Measurements from ENCODE around the gene CCDC179. TPM values are rescaled to one million over a fixed set of nuclear protein-coding genes. Genes with fewer than 3 reads are reported as not detected.
A peak's percentile ranks its signal among the peaks of the same experiment; 100 is the strongest.

CCDC179 gene
- total and polyA plus RNA-seq, 2 of the 13 experiments (the other 11 are each of a cell fraction or from before 2014, with no cell fraction given) = not detected

DNA sequence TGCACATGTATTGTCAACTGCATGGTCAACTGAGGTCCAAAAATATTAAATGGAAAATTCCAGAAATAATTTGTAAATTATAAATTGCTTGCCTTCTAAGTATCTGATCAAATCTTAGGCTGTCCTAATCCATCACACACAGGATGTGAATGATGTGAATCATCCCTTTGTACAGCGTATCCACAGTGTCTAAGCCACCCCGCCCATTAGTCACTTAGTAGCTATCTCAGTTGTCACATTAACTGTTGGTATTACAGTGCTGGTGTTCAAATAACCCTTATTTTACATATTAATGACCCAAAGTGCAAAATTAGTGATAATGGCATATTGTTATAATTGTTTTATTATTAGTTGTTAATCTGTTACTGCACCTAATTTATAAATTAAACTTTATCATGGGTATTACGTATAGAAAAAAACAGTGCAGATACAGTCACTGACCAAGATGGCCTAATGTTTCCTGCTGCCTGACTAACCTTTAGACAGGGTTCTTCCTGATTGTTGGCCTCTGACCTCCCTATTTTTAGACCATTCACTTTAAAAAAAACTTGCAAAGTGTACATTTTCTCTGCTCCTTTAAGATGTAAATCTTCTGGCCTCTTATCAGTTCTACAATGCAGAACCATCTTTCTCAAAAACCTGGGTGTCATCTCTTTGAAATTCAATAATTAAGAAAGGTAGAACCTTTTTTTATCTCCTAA lies 27.8 kb downstream of the CCDC179 start (continued):
- TF ChIP-seq SOX13 (IDR thresholded peaks at IDR 0.05) (no peak), SOX13 (CRISPR knock-in tag; conservative IDR thresholded peaks at IDR 0.05 in 1 of 2, IDR thresholded peaks at IDR 0.05 in 1 of 2) (0 out of 4 replicates have a peak, but pooled peaks of 1 of the 2 experiments have one; percentile 14)

GRCh38 chr11:22830082-22830414 lies 30.2 kb downstream of the CCDC179 start:
- Histone ChIP-seq H3K9ac (ENCODE audit: insufficient read depth, low read depth, low read length) (0 out of 2 replicates have a peak overlapping the region, but pooled peaks have one; percentile 27), H4K20me1 (ENCODE audit: insufficient read depth, low read length) (no peaks in the 10 kb centered on the region), H3K4me1 (ENCODE audit: insufficient read depth, low read length) (peaks cover 44% of the 10 kb centered on the region), H3K36me3 (replicated peaks in 1 of 2; ENCODE audit: control insufficient read depth in 1 of 2, insufficient read depth in 2 of 2, low read length in 2 of 2) (no peaks in the 10 kb centered on the region), H2AFZ (ENCODE audit: low read length) (peak overlapping the region; percentile 64), H3K4me2 (ENCODE audit: low read depth, low read length) (peak overlapping the region; percentile 64), H3K27ac (ENCODE audit: extremely low read length, insufficient read depth, low read length) (no peak overlapping the region), H3K4me3 (replicated peaks in 1 of 3; ENCODE audit: insufficient read depth in 1 of 3, low read depth in 2 of 3, low read length in 3 of 3) (peak overlapping the region; percentile 33 to 44 (median 41); a peak in 3 of 6 replicates), H3K79me2 (ENCODE audit: insufficient read depth, low read length) (peaks cover 2% of the 10 kb centered on the region), H3K9me3 (ENCODE audit: low read length) (no peaks in the 10 kb centered on the region), H3K27me3 (ENCODE audit: control insufficient read depth in 1 of 2, insufficient read depth in 2 of 2, low read length in 2 of 2) (no peaks in the 10 kb centered on the region; a peak in 1 of 5 replicates)
- WGBS (ENCODE audit: low lambda C conversion rate) = 4% methylated on average over 4 of the region's 4 CpGs
- ATAC-seq (no peak), FAIRE-seq (no peak), DNase-seq (ENCODE audit: low spot score) (no peak)
- TF ChIP-seq ZNF790 (CRISPR knock-in tag; IDR thresholded peaks at IDR 0.05; ENCODE audit: borderline replicate concordance) (0 out of 2 replicates have a peak, but pooled peaks have one; percentile 29), CREB1 (IDR thresholded peaks at IDR 0.05) (0 out of 2 replicates have a peak, but pooled peaks have one; percentile 10), CREB1 (CRISPR knock-in tag; IDR thresholded peaks at IDR 0.05) (no peak), ZNF275 (CRISPR knock-in tag; IDR thresholded peaks at IDR 0.05; ENCODE audit: borderline replicate concordance) (no peak)
- TF ChIP-seq, protein P1, sequence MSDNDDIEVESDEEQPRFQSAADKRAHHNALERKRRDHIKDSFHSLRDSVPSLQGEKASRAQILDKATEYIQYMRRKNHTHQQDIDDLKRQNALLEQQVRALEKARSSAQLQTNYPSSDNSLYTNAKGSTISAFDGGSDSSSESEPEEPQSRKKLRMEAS (IDR thresholded peaks at IDR 0.05) = no peak
- POLR2A ChIA-PET = interaction anchor here (0.7 to 2.0 kb wide), 4 partner anchors 38 to 205 kb away, joined by 3 to 8 read pairs (median 4); partner anchors contain the start of genes FANCF and GAS2
- no TSS peak for BruUV-seq (replicated peaks)
- in situ Hi-C loops (cut with HindIII; ENCODE audit: extremely low pct_ligation_motif_present, low pct_unique_long_range_greater_than_20kb) = no loop called here
- intact Hi-C loops (cut with micrococcal nuclease; ENCODE audit: unreplicated experiment) = loop anchor here (5.0 kb wide), 1 partner anchor 493 kb away; the partner anchor contains the start of gene SLC17A6
- CTCF ChIA-PET (ENCODE audit: low intra/inter-chr PET ratio, low total read pairs) = no interaction called here
